ENCODE measurements around the gene NR0B2.

Gene NR0B2, protein sequence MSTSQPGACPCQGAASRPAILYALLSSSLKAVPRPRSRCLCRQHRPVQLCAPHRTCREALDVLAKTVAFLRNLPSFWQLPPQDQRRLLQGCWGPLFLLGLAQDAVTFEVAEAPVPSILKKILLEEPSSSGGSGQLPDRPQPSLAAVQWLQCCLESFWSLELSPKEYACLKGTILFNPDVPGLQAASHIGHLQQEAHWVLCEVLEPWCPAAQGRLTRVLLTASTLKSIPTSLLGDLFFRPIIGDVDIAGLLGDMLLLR

DNA sequence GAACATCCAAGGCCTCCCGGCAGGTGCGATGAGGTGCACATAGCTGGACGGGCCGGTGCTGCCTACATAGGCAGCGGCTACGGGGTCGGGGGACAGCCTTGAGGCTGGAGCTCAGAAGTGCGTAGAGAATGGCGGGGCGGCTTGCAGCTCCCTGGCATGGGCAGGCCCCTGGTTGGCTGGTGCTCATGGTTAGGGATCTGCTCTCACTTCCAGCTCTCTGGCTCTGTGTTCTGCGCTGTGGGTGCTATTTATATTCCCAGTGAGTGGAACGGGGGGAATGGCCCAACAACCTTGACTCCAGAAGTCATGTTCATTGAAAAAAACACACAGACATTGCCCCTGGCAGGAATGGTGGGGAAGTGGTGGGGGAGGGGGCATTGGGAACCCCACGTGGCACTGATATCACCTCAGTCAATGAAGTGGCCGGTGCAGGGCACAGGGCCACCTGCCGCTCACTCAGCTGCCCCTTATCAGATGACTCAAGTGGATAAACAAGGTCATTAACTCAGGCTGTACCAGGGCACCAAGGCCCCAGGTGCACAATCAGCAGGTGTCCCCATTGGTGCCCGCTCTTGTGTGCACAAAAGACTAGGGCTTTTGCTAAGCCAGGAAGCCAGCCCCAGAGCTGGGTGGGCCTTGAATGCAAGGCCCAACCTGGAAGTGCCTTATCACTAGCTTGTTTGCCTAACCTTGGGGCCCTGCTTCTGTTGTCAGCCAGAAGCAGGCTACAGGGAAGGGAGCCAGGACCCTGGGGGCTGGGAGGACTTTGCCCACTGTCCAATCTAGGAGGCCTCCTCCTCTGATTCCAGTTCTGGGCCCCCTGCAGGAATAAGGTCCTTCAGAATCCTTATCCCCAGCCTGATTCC lies at the start of gene NR0B2:
Gene NR0B2, minus strand, starts transcription at position 222 of the 866 bp plus-strand sequence. Its CDS starts 35 bp downstream, at position 187.
- Mint-ChIP-seq H3K27me3 (peaks cover 6 to 10% of the 10 kb centered on the region in 2 donors), H3K27ac (no peak within 1 kb of the TSS), H3K4me1 (no peaks in the 10 kb centered on the region), H3K4me3 (no peak within 1 kb of the TSS), H3K36me3 (no peaks in the 10 kb centered on the region), H3K9me3 (no peaks in the 10 kb centered on the region)
- no peak for ATAC-seq (replicated peaks)
- no peak for DNase-seq

DNA sequence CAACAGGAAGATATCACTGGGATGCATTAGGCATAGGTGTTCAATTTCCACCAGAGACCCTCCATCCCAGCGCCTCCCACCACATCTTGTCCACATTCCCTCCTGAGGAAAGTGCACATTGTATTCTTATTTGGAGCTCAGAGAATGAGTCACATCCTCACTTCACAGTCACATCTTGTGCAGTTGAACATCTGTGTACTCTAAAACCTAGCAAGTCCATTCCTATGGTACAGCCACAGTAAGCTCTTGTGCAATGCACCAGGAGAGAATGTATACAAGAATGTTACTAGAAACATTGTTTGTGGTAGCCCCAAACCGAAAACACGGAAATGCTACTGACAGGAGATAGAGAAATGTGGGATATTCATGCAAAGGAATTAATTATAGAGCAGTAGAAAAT lies 48.1 kb upstream of the NR0B2 start:
- no peaks in the 10 kb centered on the region for H3K9me3 Mint-ChIP-seq
- no peak for ATAC-seq (replicated peaks)
- peaks cover 2 to 4% of the 10 kb centered on the region in 2 donors for H3K36me3 Mint-ChIP-seq
- DNase-seq, result no peak
- no peak overlapping the region for H3K4me3 Mint-ChIP-seq
- H3K4me1 Mint-ChIP-seq, result peaks cover 13 to 23% of the 10 kb centered on the region in 2 donors
- H3K27ac Mint-ChIP-seq, result no peak overlapping the region
- peaks cover 31 to 48% of the 10 kb centered on the region in 2 donors for H3K27me3 Mint-ChIP-seq

DNA sequence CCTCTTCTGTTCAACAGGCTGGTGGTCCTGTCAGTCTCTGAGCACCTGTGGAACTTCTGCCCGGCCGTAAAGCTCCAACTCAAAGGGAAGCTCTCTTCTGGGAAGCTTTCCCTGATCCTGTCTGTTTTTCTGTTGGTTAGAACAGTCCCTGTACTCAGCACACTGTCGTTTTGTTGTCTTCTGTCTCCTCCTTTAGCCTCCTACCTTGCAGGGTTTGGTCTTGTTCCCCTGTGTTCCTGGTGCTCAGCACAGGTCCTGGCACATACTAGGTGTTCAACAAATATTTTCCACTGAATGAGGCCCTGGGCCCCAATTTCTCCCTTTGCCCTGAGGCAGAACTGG lies 46.8 kb upstream of the NR0B2 start:
- Mint-ChIP-seq H3K4me1 (peaks cover 10 to 18% of the 10 kb centered on the region in 2 donors), H3K27ac (peak overlapping the region; percentile 93), H3K4me3 (peak overlapping the region; percentile 76 to 85), H3K36me3 (peaks cover 6 to 12% of the 10 kb centered on the region in 2 donors), H3K9me3 (peaks cover 0 to 2% of the 10 kb centered on the region in 2 donors), H3K27me3 (peaks cover 22 to 38% of the 10 kb centered on the region in 2 donors)
- ATAC-seq (replicated peaks) (peak in 1 of 2 donors; percentile 4), DNase-seq (no peak)

DNA sequence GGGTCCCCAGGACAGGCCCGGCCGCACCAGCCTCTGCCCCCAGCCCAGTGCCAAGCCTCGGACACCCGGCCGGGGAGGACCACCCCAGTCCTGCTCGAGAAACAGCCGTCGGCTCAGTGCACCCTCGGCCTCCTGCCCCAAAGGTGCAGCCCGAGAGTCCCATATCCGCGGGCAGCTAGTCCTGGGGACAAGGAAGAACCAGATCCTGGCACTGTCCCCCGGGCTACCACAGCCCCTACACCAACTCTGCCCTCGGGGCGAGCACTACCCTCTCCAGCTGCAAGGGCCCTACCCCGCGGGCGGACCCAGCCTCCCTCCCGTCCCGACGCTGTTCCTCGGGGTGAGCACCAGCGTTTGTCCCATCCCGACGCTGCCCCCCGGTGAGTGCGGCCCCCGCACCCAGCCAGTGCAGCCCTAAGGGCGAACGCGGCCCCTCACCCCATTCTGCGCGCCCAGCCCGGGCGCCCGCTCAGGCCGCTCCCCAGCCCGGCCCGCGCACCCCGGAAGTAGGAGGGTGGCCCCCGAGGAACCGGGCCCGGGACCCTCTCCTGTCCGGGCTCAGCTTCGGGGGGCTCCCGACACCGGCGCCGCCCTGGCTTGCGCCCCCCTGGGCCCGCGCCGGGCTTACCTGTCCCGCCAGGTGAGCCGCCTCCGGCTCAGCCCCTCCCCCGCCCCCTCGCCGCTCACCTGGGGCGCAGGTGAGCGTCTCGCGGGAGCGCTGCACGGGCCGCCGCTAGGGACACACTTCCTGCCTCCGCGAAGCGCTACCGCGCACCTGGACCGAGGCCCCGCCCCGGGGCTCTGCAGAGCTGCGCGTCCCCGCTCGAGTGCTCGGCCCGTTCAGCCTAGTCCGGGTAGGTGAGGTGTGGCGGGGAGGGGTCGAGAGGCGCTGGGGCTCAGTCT lies 46.2 kb upstream of the NR0B2 start, which contains the start of gene KDF1:
Gene KDF1, minus strand, starts transcription at position 747 of the 903 bp plus-strand sequence. CDS start 8,088 bp downstream, outside the sequence.
- ATAC-seq (replicated peaks) (peak; percentile 83 to 85), DNase-seq (peak; percentile 10)
- peaks cover 20 to 42% of the 10 kb centered on the region in 2 donors for H3K27me3 Mint-ChIP-seq
- H3K4me1 Mint-ChIP-seq, result peaks cover 10 to 18% of the 10 kb centered on the region in 2 donors
- H3K27ac Mint-ChIP-seq, result peak within 1 kb of the TSS; percentile 93
- H3K9me3 Mint-ChIP-seq, result peaks cover 0 to 2% of the 10 kb centered on the region in 2 donors
- H3K4me3 Mint-ChIP-seq, result peak within 1 kb of the TSS; percentile 76 to 85
- H3K36me3 Mint-ChIP-seq, result peaks cover 7 to 13% of the 10 kb centered on the region in 2 donors

DNA sequence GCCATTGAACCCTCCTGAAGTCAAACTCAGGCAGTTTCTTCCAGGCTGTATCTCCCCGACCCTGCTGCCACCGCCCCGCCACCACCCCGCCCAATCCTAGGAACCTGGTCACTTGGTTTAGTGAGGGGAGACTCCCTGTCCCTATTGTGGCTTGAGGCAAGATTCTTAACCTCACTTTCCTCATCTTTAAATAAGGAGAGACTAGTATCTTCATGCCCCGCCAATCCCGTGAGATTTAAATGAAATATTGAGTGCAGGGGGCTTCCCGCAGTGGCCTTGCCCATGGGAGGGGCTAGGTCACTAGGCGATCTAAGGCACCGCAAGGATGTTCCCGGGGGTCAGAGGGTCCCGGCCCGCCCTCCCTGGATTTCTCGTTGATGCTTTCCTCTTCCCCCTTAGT lies 45.5 kb upstream of the NR0B2 start:
- DNase-seq, result no peak
- Mint-ChIP-seq H3K4me1 (peaks cover 10 to 18% of the 10 kb centered on the region in 2 donors), H3K36me3 (peaks cover 7 to 13% of the 10 kb centered on the region in 2 donors), H3K27ac (no peak overlapping the region), H3K27me3 (peaks cover 15 to 42% of the 10 kb centered on the region in 2 donors), H3K4me3 (peak overlapping the region; percentile 56 to 76), H3K9me3 (peaks cover 0 to 2% of the 10 kb centered on the region in 2 donors)
- no peak for ATAC-seq (replicated peaks)

DNA sequence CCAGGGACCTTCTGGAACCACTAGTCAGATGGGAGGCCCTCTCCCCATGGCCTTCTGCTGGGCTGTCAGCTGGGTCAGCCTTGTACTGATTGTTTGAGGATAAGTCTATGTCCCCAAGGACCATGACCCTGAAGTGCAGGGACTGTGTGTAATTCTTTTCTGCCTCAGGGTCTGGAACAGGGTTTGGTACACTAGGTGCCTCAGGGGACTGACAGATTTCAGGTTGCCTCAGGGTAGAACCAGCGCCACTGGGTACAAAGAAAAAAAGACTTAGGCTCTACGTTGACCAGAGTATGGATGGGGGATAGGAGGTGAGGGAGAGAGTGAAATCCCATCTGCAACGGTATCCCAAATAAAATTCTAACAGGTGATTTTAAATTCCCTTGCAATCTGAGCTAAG lies 43.5 kb upstream of the NR0B2 start:
- no peak for DNase-seq
- H3K9me3 Mint-ChIP-seq, result peaks cover 0 to 2% of the 10 kb centered on the region in 2 donors
- H3K4me1 Mint-ChIP-seq, result peaks cover 10 to 18% of the 10 kb centered on the region in 2 donors
- no peak overlapping the region for H3K27ac Mint-ChIP-seq
- H3K36me3 Mint-ChIP-seq, result peaks cover 9 to 13% of the 10 kb centered on the region in 2 donors
- ATAC-seq (replicated peaks), result no peak
- H3K4me3 Mint-ChIP-seq, result no peak overlapping the region
- peaks cover 10 to 44% of the 10 kb centered on the region in 2 donors for H3K27me3 Mint-ChIP-seq

DNA sequence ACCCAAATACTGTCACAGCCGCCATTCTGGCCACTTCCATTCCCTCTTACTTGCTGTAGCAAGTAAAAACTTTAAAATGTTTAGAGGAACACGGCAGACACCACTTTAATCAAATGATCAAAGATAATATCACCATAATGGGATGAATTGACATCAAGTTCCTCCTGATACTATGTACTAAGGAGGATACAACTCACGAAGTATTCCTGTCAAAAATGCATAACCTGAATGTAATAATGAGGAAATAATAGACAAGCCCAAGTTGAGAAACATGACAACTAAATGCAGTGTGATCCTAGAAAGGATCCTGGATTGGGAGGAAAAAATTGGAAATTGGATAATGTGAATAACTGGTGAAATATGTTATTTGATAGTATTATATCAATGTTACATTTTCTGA lies 42.5 kb upstream of the NR0B2 start:
- Mint-ChIP-seq H3K27ac (no peak overlapping the region), H3K9me3 (peaks cover 0 to 2% of the 10 kb centered on the region in 2 donors), H3K4me1 (peaks cover 10 to 18% of the 10 kb centered on the region in 2 donors), H3K27me3 (peaks cover 10 to 37% of the 10 kb centered on the region in 2 donors), H3K4me3 (no peak overlapping the region), H3K36me3 (peaks cover 12 to 22% of the 10 kb centered on the region in 2 donors)
- DNase-seq (no peak), ATAC-seq (replicated peaks) (no peak)

DNA sequence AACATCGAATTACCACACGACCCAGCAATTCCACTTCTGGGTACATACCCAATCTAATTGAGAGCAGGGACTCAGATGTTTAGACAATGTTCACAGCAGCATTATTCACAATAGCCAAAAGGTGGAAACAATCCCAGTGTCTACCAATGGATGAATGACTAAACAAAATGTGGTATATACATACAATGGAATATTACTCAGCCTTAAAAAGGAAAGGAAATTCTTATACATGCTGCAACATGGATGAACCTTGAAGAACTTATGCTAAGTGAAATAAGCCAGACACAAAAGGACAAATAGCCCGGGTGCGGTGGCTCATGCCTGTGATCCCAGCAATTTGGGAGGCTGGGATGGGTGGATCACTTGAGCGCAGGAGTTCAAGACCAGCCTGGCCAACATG lies 39.6 kb upstream of the NR0B2 start:
- Mint-ChIP-seq H3K36me3 (peaks cover 10 to 33% of the 10 kb centered on the region in 2 donors), H3K27ac (no peak overlapping the region), H3K27me3 (peaks cover 5 to 22% of the 10 kb centered on the region in 2 donors), H3K4me1 (no peaks in the 10 kb centered on the region), H3K4me3 (no peak overlapping the region), H3K9me3 (peaks cover 0 to 2% of the 10 kb centered on the region in 2 donors)
- ATAC-seq (replicated peaks) (no peak), DNase-seq (no peak)

DNA sequence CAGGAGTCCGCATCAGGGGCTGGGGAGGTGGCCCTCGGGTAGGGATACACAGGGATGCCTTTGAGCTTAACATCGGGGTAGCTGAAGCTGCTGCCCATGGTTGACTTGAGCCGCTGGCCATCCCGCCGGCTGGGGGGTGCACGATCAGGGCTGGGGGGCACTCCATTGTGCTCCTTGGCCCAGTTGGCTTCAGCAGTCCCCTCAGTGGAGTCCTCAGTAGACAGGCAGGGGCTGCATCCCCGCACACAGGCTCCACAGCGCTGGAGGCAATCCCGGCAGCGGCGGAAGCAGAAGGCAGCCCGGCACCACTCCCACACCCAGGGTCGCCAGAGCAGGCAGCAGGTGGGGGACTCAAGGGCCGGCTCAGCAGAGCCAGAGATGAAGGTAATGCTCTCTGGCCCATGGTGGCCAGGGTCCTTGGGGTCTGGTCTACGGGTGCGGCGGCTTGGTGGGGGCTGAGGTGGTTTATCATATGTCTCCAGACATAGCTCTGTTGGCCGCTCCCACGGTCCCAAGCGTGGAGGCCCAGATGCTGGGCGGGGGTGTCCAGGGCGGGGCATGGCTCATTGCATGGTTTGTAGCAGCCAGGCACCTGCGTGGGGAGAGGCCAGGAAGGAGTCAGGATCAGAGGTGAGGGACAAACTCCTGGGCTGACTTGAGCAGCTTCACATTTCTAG lies 38.2 kb upstream of the NR0B2 start:
- ATAC-seq (replicated peaks), result no peak
- Mint-ChIP-seq H3K9me3 (peaks cover 0 to 2% of the 10 kb centered on the region in 2 donors), H3K27ac (no peak overlapping the region), H3K36me3 (peaks cover 14 to 33% of the 10 kb centered on the region in 2 donors), H3K4me3 (no peak overlapping the region), H3K4me1 (no peaks in the 10 kb centered on the region), H3K27me3 (peaks cover 0 to 15% of the 10 kb centered on the region in 2 donors)
- no peak for DNase-seq

DNA sequence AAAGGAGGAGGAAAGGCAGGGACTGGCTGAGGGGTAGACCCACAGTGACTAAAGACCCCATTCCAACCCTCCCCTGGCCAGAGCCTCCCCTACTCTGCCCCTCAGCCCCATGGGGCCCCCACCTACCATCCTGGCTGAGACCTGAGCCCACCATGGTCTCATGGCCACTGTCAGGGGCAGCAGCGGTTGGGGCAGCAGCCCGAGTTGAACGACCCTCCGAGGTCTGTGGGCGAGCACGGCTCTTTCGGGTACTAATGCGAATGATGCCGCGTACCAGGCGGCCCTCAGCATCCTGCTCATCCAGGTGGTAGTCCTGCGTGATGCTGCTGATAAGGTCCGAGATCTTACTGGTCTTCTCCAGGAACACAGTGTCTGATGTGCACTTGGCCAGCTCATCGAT lies 37.4 kb upstream of the NR0B2 start:
- H3K36me3 Mint-ChIP-seq, result peaks cover 19 to 38% of the 10 kb centered on the region in 2 donors
- no peak overlapping the region for H3K27ac Mint-ChIP-seq
- H3K9me3 Mint-ChIP-seq, result peaks cover 0 to 2% of the 10 kb centered on the region in 2 donors
- no peak for DNase-seq
- H3K4me3 Mint-ChIP-seq, result no peak overlapping the region
- no peak for ATAC-seq (replicated peaks)
- peaks cover 0 to 14% of the 10 kb centered on the region in 2 donors for H3K27me3 Mint-ChIP-seq
- no peaks in the 10 kb centered on the region for H3K4me1 Mint-ChIP-seq

DNA sequence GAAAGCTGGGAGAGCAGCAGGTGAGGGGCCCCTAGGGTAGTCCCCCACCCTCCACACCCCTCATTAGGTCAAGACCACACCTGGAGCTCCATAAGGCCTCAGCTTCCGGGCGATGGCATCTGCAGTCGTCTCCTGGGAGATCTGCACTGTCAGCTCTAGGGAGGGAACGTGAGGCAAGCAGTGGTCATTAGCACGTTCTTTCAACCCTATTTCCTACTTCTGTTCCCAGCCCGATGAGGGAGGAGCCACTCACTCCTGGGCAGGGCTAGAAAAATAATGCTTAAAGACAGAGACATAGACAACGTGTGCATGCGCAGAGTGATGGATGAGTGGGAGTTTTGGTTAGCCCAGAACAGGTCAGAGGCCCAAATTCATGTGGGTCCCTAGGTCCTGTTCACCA lies 36.8 kb upstream of the NR0B2 start:
- Mint-ChIP-seq H3K4me1 (no peaks in the 10 kb centered on the region), H3K27ac (no peak overlapping the region), H3K36me3 (peaks cover 22 to 36% of the 10 kb centered on the region in 2 donors), H3K4me3 (no peak overlapping the region), H3K9me3 (no peaks in the 10 kb centered on the region), H3K27me3 (peaks cover 0 to 12% of the 10 kb centered on the region in 2 donors)
- DNase-seq (no peak), ATAC-seq (replicated peaks) (peak in 1 of 2 donors; percentile 12)

DNA sequence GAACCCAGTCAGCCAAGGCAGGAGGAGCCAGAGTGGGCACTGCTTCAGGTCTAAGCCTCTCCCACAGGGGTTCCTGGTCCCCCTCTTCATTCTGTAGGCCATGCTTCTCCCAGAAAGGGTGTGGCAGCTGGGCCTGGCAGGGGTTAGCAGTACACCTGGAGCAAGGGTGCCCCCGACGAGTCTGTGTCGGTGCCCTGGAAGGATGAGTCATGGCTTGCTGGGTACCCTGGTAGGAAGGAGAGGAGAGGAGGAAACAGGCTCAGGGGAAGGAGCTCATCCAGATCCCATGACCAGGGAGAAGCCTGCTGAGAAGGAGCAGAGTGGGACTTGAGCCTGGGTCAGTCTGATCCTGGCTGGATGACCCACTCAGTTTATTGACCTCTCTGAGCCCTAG lies 36.1 kb upstream of the NR0B2 start:
- Mint-ChIP-seq H3K4me3 (no peak overlapping the region), H3K27me3 (peaks cover 0 to 6% of the 10 kb centered on the region in 2 donors), H3K4me1 (no peaks in the 10 kb centered on the region), H3K27ac (peak overlapping the region; percentile 81), H3K36me3 (peaks cover 27 to 41% of the 10 kb centered on the region in 2 donors), H3K9me3 (no peaks in the 10 kb centered on the region)
- DNase-seq (no peak), ATAC-seq (replicated peaks) (peak; percentile 8 to 12)

DNA sequence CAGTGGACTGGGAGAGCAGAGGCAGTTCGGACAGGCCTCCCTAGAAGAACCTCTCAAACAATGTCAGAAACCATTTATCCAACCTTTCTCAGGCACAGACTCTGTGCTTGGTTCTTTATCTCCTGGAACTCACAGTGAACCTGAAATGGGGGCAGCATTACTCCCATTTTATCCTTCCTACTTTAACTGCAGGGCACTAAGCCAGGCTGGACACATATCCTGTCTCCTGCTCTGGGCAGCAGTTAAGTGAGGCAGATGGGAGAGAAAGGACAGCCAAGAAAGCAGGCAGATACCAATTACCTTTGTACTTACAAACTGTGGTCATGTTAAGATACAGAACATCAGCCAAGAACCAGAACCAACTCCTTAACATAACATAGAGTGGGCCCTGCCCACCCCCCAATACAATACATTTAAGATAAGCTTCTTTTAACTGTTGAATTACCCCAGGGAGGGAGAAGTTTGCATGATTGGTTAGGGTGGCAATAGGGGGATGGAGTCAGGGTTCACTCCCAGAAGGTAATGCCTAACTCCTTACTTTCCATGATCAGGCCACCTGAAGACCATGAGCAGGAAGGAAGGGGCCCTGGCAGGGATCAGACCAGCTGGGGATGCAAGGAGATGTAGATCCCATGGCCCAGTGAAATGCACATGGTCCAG lies 35.6 kb upstream of the NR0B2 start:
- peaks cover 28 to 43% of the 10 kb centered on the region in 2 donors for H3K36me3 Mint-ChIP-seq
- H3K27ac Mint-ChIP-seq, result peak overlapping the region; percentile 81
- ATAC-seq (replicated peaks) (no peak), DNase-seq (no peak)
- H3K4me3 Mint-ChIP-seq, result no peak overlapping the region
- H3K9me3 Mint-ChIP-seq, result no peaks in the 10 kb centered on the region
- peaks cover 0 to 6% of the 10 kb centered on the region in 2 donors for H3K27me3 Mint-ChIP-seq
- no peaks in the 10 kb centered on the region for H3K4me1 Mint-ChIP-seq
